ENCODE results near the gene TWIST2. TPM values are rescaled to one million over a fixed set of nuclear protein-coding genes. Genes with fewer than 3 reads are reported as not detected.

Gene TWIST2
- total RNA-seq, 3 donors from 2014 or later = 1.1 to 13.4 (median 3.1) TPM

DNA sequence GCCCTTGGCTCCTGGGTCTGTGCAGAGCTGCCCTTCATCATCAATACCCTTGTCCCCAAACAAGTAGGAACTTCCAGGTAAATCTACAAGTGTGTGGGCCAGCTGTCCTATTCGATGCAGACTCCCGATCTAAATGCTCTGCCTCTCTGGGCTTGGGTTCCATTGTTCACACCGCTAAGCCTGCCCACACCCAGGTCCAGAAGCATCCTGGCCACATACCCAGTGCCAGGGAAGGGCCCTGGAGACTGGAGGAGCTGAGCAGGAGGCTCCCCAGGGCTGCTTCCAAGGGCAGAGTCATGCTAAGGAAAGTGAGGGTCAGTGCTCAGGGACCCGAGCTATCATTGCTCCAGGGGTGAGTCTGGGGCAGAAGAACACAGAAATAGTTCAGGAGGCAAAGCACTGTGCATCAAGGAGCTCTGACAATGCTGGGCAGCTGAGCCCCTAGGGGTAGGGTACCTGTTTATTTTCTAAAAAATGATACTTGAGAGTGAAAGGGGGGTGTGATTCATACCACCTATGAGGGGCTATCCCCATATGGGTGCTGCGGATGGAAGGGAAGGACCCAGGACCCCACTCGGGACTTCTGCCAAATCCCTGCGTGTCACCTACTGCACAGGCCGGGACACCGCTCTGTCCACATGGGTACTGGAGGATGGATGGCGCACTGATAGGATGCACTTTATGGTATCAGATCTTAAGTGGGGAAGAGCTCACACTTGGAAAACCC is 25.8 kb upstream of the TWIST2 start:
- H3K4me1 ChIP-seq (ENCODE audit: low read depth) = no peaks in the 10 kb centered on the region
- intact Hi-C loops (cut with DNase I, micrococcal nuclease) = no loop called here
- H3K4me3 ChIP-seq = no peak overlapping the region
- ATAC-seq (no peak), DNase-seq (no peak)
- no peaks in the 10 kb centered on the region for H3K36me3 ChIP-seq (ENCODE audit: low read depth)
- H3K9me3 ChIP-seq = no peaks in the 10 kb centered on the region
- TF ChIP-seq, protein P1, sequence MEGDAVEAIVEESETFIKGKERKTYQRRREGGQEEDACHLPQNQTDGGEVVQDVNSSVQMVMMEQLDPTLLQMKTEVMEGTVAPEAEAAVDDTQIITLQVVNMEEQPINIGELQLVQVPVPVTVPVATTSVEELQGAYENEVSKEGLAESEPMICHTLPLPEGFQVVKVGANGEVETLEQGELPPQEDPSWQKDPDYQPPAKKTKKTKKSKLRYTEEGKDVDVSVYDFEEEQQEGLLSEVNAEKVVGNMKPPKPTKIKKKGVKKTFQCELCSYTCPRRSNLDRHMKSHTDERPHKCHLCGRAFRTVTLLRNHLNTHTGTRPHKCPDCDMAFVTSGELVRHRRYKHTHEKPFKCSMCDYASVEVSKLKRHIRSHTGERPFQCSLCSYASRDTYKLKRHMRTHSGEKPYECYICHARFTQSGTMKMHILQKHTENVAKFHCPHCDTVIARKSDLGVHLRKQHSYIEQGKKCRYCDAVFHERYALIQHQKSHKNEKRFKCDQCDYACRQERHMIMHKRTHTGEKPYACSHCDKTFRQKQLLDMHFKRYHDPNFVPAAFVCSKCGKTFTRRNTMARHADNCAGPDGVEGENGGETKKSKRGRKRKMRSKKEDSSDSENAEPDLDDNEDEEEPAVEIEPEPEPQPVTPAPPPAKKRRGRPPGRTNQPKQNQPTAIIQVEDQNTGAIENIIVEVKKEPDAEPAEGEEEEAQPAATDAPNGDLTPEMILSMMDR (IDR thresholded peaks at IDR 0.05) = no peak

- intact Hi-C loops (cut with DNase I, micrococcal nuclease) = no loop called here
- H3K4me3 ChIP-seq = no peak overlapping the region
- TF ChIP-seq, protein P1 (IDR thresholded peaks at IDR 0.05) = no peak
- H3K4me1 ChIP-seq (ENCODE audit: low read depth) = no peaks in the 10 kb centered on the region
- H3K36me3 ChIP-seq (ENCODE audit: low read depth) = no peaks in the 10 kb centered on the region
- DNase-seq = no peak
- no peaks in the 10 kb centered on the region for H3K9me3 ChIP-seq
- no peak for ATAC-seq
Observed at GRCh38 chr2:238822955-238823354, 24.9 kb upstream of the TWIST2 start.

GRCh38 chr2:238831177-238831576 is 16.7 kb upstream of the TWIST2 start:
- TF ChIP-seq, protein P1 (IDR thresholded peaks at IDR 0.05) = no peak
- no peak for ATAC-seq
- H3K36me3 ChIP-seq (ENCODE audit: low read depth) = no peaks in the 10 kb centered on the region

DNA sequence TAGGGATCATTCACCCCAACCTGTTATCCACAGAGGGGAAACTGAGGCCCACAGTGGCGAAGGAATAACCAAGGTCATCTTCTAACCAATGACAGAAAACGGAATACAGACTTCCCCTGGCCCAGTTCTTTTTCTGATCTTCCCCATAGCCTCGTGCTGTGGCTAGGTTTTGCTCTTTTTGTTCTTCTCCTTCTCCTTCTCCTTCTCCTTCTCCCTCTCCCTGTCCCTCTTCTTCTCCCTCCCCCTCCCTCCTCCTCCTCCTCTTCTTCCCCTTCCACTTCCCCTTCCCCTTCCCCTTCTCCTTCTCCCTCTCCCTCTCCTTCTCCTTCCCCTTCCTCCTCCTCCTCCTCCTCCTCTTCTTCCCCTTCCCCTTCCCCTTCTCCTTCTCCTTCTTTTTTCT is 12.9 kb upstream of the TWIST2 start:
- H3K4me3 ChIP-seq = no peak overlapping the region
- no peaks in the 10 kb centered on the region for H3K4me1 ChIP-seq (ENCODE audit: low read depth)
- ATAC-seq (no peak), DNase-seq (no peak)
- no peaks in the 10 kb centered on the region for H3K36me3 ChIP-seq (ENCODE audit: low read depth)
- intact Hi-C loops (cut with DNase I, micrococcal nuclease) = no loop called here
- H3K9me3 ChIP-seq = no peaks in the 10 kb centered on the region
- TF ChIP-seq, protein P1 (IDR thresholded peaks at IDR 0.05) = no peak

More at GRCh38 chr2:238831177-238831576, 16.7 kb upstream of the TWIST2 start:
- Histone ChIP-seq H3K4me1 (ENCODE audit: low read depth) (no peaks in the 10 kb centered on the region), H3K4me3 (no peak overlapping the region), H3K9me3 (no peaks in the 10 kb centered on the region)
- no peak for DNase-seq
- intact Hi-C loops (cut with DNase I, micrococcal nuclease) = no loop called here

DNA sequence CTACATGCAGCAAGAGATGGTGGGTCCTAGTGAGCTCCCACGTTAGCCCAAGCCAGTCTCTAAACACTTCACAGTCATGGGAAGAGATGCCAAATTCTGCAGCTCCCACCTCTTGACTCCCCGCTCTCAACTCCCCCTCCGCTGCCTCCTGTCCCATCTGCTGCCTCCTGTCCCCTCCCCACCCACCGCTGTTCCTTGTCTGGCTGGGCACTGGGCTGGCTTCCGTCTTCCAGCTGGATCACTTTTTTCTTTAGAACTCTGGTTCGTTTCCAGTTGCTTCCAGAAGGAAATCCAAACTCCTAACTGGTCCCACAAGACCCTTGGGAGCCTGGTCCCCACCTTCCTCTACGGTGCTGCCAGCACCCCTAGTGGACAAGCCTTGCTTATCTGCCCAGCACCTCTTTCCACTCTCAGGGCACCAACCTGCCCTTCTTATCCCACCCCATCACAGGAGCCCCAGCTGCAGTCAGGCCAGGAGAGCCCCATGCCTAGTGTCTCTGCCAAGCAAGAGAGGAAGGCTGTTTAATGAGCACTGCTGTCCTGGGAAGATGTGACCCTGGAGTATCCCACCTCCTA is 12.1 kb upstream of the TWIST2 start:
- Histone ChIP-seq H3K4me1 (ENCODE audit: low read depth) (no peaks in the 10 kb centered on the region), H3K4me3 (no peak overlapping the region), H3K36me3 (ENCODE audit: low read depth) (no peaks in the 10 kb centered on the region), H3K9me3 (no peaks in the 10 kb centered on the region)
- no peak for ATAC-seq
- intact Hi-C loops (cut with DNase I, micrococcal nuclease) = no loop called here
- TF ChIP-seq, protein P1 (IDR thresholded peaks at IDR 0.05) = no peak
- DNase-seq = no peak

All from mucosa of descending colon (tissue), 3 donors.